ENCODE data around the gene AVL9. TPM values are rescaled to one million over a fixed set of nuclear protein-coding genes. Genes with fewer than 3 reads are reported as not detected.
"Not testable (repeated sequence)": the region's sequence is repeated elsewhere in the genome, so short reads cannot be mapped to it uniquely, and the experiment has no call there.

Gene AVL9
- total RNA-seq, 1 donor from 2014 or later = 36.8 TPM

DNA sequence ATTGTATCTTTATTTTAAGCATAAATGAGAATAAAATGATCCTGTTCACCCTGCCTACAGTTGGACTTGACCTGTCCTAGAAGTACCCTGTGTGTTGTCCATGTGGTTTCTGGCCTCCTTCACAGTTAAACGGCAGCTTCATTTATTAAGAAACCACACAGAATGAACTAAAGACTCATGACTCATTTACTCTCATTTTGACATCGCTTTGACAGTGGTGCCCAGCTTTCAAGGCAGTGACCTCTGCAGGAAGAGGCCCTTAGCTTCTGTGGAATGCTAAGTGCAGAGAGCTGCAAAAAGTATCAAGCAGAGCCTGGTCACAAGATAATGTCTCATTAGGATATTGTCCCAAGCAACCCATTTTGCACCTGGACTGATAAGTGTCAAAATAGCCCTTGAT lies 93.4 kb downstream of the AVL9 start:
- peaks cover 34% of the 10 kb centered on the region for H3K36me3 Mint-ChIP-seq
- H3K4me3 Mint-ChIP-seq = no peak overlapping the region
- no peak overlapping the region for H3K27ac Mint-ChIP-seq
- no peaks in the 10 kb centered on the region for H3K27me3 Mint-ChIP-seq (ENCODE audit: low read depth)
- TF ChIP-seq, protein P1, sequence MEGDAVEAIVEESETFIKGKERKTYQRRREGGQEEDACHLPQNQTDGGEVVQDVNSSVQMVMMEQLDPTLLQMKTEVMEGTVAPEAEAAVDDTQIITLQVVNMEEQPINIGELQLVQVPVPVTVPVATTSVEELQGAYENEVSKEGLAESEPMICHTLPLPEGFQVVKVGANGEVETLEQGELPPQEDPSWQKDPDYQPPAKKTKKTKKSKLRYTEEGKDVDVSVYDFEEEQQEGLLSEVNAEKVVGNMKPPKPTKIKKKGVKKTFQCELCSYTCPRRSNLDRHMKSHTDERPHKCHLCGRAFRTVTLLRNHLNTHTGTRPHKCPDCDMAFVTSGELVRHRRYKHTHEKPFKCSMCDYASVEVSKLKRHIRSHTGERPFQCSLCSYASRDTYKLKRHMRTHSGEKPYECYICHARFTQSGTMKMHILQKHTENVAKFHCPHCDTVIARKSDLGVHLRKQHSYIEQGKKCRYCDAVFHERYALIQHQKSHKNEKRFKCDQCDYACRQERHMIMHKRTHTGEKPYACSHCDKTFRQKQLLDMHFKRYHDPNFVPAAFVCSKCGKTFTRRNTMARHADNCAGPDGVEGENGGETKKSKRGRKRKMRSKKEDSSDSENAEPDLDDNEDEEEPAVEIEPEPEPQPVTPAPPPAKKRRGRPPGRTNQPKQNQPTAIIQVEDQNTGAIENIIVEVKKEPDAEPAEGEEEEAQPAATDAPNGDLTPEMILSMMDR (IDR thresholded peaks at IDR 0.05; ENCODE audit: unreplicated experiment) = no peak
- no peaks in the 10 kb centered on the region for H3K9me3 Mint-ChIP-seq
- H3K4me1 Mint-ChIP-seq = no peaks in the 10 kb centered on the region
- DNase-seq (ENCODE audit: low spot score in 2 of 2, unreplicated experiment in 2 of 2) = no peak

DNA sequence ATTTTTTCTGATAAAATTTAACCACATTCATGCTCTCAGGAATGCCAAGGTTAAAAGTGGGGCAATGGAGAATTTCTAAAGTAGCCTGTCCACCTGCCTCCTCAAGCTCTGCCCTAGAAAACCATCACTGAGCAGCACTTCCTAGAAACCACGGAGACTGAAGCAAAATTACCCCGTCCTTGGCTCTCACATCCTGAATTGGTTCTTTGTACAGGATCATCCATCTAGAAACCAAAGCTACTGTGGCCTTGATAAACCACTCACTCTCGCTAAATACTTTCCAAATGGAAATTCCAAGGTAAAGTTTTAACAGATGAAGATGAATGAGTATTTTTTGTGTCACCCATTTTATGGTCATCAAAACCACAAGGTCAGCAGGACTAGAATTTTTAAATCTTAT lies 96.6 kb downstream of the AVL9 start:
- Mint-ChIP-seq H3K4me3 (no peak overlapping the region), H3K36me3 (peaks cover 24% of the 10 kb centered on the region), H3K27ac (no peak overlapping the region), H3K9me3 (no peaks in the 10 kb centered on the region), H3K4me1 (no peaks in the 10 kb centered on the region), H3K27me3 (ENCODE audit: low read depth) (no peaks in the 10 kb centered on the region)
- DNase-seq (ENCODE audit: low spot score in 2 of 2, unreplicated experiment in 2 of 2) = no peak
- TF ChIP-seq, protein P1 (IDR thresholded peaks at IDR 0.05; ENCODE audit: unreplicated experiment) = no peak

DNA sequence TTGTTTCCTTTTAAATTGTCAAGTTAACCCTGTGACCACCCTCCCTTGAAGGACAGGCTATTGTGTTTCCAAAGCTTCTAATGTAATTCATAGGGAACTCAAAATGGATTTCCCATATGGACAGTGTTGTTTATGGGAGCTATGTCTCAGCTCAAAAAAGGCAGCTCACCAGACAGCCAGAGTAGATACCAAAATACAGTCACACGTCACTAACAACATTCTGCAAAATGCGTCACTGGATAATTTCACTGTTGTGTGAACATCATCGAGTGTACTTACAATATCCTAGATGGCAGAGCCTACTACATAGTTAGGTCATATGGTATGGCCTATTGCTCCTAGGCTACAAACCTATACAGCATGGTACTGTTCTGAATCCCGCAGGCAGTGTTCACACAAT lies 97.4 kb downstream of the AVL9 start:
- no peak for DNase-seq (ENCODE audit: low spot score in 2 of 2, unreplicated experiment in 2 of 2)
- H3K4me1 Mint-ChIP-seq = no peaks in the 10 kb centered on the region
- peaks cover 3% of the 10 kb centered on the region for H3K9me3 Mint-ChIP-seq

DNA sequence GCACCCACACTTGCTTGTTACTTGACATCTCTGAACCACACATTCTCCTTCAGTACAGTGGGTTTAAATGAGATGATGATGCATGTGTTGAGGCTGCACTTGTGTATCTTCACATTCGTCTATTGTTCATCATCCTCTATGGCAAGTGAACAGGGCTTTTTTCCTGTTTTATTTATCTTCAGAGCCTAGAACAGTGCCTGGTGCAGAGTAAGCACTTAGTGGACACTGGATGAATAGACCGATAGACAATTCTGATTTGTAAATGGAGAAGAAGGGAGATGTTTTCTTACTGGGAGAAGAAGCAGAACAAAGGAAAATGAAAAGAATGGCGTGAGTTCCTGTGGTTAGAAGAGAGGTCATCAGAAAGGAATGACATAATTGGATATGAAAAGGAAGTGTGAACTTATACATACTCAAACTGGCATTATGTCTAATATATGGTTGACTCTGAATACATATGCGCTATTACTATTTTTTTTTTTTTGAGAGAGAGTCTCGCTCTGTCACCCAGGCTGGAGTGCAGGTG lies 99.7 kb downstream of the AVL9 start:
- TF ChIP-seq, protein P1 (IDR thresholded peaks at IDR 0.05; ENCODE audit: unreplicated experiment) = no peak
- H3K4me1 Mint-ChIP-seq = no peaks in the 10 kb centered on the region
- H3K9me3 Mint-ChIP-seq = peaks cover 27% of the 10 kb centered on the region
- H3K4me3 Mint-ChIP-seq = no peak overlapping the region
- DNase-seq (ENCODE audit: low spot score in 2 of 2, unreplicated experiment in 2 of 2) = no peak
- no peaks in the 10 kb centered on the region for H3K27me3 Mint-ChIP-seq (ENCODE audit: low read depth)
- H3K27ac Mint-ChIP-seq = no peak overlapping the region
- peaks cover 23% of the 10 kb centered on the region for H3K36me3 Mint-ChIP-seq

More for the DNA sequence above, 97.4 kb downstream of the AVL9 start:
- Mint-ChIP-seq H3K36me3 (peaks cover 24% of the 10 kb centered on the region), H3K27me3 (ENCODE audit: low read depth) (no peaks in the 10 kb centered on the region), H3K27ac (no peak overlapping the region), H3K4me3 (no peak overlapping the region)
- TF ChIP-seq, protein P1 (IDR thresholded peaks at IDR 0.05; ENCODE audit: unreplicated experiment) = no peak

DNA sequence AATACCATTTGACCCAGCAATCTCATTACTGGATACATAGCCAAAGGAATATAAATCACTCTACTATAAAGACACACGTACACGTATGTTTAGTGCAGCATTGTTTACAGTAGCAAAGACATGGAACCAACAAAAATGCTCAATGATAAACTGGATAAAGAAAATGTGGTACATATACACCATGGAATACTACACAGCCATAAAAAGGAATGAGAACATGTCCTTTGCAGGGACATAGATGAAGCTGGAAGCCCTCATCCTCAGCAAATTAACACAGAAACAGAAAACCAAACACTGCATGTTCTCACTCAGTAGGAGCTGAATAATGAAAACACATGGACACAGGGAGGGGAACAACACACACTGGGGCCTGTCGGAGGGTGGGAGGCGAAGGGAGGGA lies 105.9 kb downstream of the AVL9 start:
- peaks cover 40% of the 10 kb centered on the region for H3K36me3 Mint-ChIP-seq
- not testable (repeated sequence) for H3K4me3 Mint-ChIP-seq; H3K27me3 Mint-ChIP-seq (ENCODE audit: low read depth)

DNA sequence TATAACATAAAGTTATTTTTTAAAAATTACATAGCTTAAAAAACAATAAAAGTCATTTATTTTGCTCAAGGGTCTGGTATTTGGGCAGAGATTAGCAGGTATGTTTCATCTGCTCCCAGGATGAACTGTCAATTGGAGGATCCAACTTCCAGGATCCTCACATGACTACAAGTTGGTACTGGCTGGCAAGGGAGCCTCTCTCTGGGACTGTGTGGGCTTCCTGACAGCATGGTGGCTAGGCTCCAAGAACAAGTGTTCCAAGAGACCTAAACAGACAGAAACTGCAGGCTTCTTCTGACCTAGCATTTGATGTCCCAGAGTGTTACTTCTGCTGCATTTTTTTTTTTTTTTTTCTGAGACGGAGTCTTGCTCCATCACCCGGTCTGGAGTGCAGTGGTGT lies 107.2 kb downstream of the AVL9 start:
- no peak for DNase-seq (ENCODE audit: low spot score in 2 of 2, unreplicated experiment in 2 of 2)
- Mint-ChIP-seq H3K4me1 (no peaks in the 10 kb centered on the region), H3K4me3 (no peak overlapping the region), H3K36me3 (peaks cover 36% of the 10 kb centered on the region), H3K9me3 (peaks cover 57% of the 10 kb centered on the region), H3K27ac (no peak overlapping the region), H3K27me3 (ENCODE audit: low read depth) (no peaks in the 10 kb centered on the region)
- TF ChIP-seq, protein P1 (IDR thresholded peaks at IDR 0.05; ENCODE audit: unreplicated experiment) = no peak

More for the DNA sequence above, 105.9 kb downstream of the AVL9 start:
- H3K9me3 Mint-ChIP-seq = peaks cover 58% of the 10 kb centered on the region
- DNase-seq (ENCODE audit: low spot score in 2 of 2, unreplicated experiment in 2 of 2); H3K4me1 Mint-ChIP-seq; H3K27ac Mint-ChIP-seq: not testable (repeated sequence)

DNA sequence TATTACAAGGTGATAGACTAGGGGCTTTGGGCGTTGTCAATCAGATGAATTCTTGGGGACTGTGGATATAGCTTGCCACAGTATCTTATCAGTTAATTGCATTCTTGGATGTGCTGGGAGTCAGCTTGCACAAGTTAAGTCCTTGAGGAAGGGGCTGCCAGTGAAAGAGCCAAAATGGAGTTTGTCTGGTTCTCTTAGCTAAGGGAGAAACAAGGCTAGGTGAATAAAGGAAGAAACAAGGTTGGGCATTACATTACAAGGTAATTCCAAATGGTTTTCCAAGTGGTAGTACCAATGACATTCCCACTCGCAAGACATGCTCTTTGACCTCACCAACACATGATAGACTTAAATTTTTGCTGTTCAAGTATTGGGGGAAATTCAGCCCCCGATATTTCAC lies 108.2 kb downstream of the AVL9 start:
- not testable (repeated sequence) for H3K4me3 Mint-ChIP-seq; H3K27me3 Mint-ChIP-seq (ENCODE audit: low read depth); DNase-seq (ENCODE audit: low spot score in 2 of 2, unreplicated experiment in 2 of 2); H3K27ac Mint-ChIP-seq; H3K4me1 Mint-ChIP-seq
- peaks cover 47% of the 10 kb centered on the region for H3K9me3 Mint-ChIP-seq
- H3K36me3 Mint-ChIP-seq = peaks cover 26% of the 10 kb centered on the region

DNA sequence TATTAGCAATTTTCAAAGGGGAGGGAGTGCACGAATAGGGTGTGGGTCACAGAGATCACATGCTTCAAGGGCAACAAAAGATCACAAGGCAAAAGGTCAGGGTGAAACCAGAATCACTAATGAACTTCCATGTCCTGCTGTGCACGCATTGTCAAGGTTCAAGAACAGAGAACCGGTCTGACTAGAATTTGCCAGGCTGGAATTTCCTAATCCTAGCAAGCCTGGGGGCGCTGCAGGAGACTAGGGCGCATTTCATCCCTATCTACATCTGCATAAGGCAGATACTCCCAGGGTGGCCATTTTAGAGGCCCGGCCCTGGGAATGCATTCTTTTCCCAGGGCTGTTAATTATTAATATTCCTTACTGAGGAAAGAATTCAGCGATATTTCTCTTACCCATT lies 108.8 kb downstream of the AVL9 start:
- H3K27ac Mint-ChIP-seq; DNase-seq (ENCODE audit: low spot score in 2 of 2, unreplicated experiment in 2 of 2); H3K4me3 Mint-ChIP-seq; H3K27me3 Mint-ChIP-seq (ENCODE audit: low read depth); H3K4me1 Mint-ChIP-seq: not testable (repeated sequence)
- H3K9me3 Mint-ChIP-seq = peaks cover 41% of the 10 kb centered on the region
- H3K36me3 Mint-ChIP-seq = peaks cover 28% of the 10 kb centered on the region
